Duodenal mucosa (tissue), 2 donors: ENCODE data around the gene MDK.

Experiments
- H3K27ac ChIP-seq: one replicate; pipeline ENCODE4 v1.7.0; 2013; ENCODE audit warnings: low read depth, low read length
- H3K27me3 ChIP-seq, 2 donors: one replicate each; pipeline ENCODE4 v1.7.0; 2013; ENCODE audit warnings: low read length in 2 of 2, control low read depth in 1 of 2; ENCODE audit not compliant: insufficient read depth in 2 of 2, control insufficient read depth in 1 of 2
- H3K36me3 ChIP-seq, 2 donors: one replicate each; pipeline ENCODE4 v1.7.0; 2013; ENCODE audit warnings: low read length in 2 of 2, control low read depth in 1 of 2; ENCODE audit not compliant: insufficient read depth in 2 of 2, control insufficient read depth in 1 of 2
- H3K4me1 ChIP-seq, 2 donors: one replicate each; pipeline ENCODE4 v1.7.0; 2013; ENCODE audit warnings: low read length in 2 of 2, control low read depth in 1 of 2; ENCODE audit not compliant: insufficient read depth in 2 of 2, control insufficient read depth in 1 of 2
- H3K4me3 ChIP-seq, 2 donors: one replicate each; pipeline ENCODE4 v1.7.0; 2013; ENCODE audit warnings: low read length in 2 of 2, low read depth in 1 of 2
- H3K9ac ChIP-seq, 2 donors: one replicate each; pipeline ENCODE4 v1.7.0; 2013; ENCODE audit warnings: low read length in 2 of 2, low read depth in 1 of 2
- H3K9me3 ChIP-seq, 2 donors: one replicate each; pipeline ENCODE4 v1.7.0; 2013; ENCODE audit warnings: low read length in 2 of 2, control low read depth in 1 of 2; ENCODE audit not compliant: control insufficient read depth in 1 of 2

The MDK gene

DNA sequence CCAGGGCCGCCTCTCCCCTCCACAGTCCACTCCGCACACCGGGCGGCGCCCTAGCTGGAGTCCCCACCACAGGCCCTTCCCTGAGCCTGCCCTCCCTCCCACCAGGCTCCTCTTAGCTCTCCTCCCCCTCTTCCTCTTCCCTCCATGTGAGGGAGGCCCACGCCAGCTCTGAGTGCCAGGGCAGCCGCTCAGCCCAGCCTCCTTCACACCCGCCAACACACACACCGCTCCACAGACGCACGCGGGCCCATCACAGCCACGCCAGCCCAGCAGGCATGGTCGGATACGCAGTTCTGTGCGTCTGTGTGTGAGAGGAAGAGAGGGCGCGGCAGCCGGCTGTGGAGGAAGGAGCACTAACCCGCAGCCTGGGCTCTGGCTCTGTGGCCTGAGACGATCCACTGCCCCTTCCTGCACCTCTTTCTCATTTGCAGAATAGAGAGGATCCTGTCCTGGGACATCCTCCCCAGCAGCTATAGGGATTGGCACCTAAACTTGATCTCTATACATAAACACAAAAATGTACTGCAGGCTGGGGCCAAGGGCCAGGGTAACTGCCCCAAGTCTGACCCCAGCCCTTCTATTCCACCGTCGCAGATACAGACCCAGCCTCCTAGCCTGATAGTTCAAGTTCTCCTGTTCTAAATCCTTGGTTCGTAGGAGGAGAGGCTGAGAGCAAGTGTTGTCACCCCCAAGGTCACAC lies 6.6 kb downstream of the MDK start:
- peaks cover 37 to 44% of the 10 kb centered on the region in 2 donors for H3K27me3 ChIP-seq
- no peak overlapping the region for H3K4me3 ChIP-seq
- no peak overlapping the region for H3K9ac ChIP-seq
- peaks cover 48 to 51% of the 10 kb centered on the region in 2 donors for H3K4me1 ChIP-seq
- no peaks in the 10 kb centered on the region for H3K36me3 ChIP-seq
- H3K9me3 ChIP-seq: no peaks in the 10 kb centered on the region
- H3K27ac ChIP-seq: no peak overlapping the region

DNA sequence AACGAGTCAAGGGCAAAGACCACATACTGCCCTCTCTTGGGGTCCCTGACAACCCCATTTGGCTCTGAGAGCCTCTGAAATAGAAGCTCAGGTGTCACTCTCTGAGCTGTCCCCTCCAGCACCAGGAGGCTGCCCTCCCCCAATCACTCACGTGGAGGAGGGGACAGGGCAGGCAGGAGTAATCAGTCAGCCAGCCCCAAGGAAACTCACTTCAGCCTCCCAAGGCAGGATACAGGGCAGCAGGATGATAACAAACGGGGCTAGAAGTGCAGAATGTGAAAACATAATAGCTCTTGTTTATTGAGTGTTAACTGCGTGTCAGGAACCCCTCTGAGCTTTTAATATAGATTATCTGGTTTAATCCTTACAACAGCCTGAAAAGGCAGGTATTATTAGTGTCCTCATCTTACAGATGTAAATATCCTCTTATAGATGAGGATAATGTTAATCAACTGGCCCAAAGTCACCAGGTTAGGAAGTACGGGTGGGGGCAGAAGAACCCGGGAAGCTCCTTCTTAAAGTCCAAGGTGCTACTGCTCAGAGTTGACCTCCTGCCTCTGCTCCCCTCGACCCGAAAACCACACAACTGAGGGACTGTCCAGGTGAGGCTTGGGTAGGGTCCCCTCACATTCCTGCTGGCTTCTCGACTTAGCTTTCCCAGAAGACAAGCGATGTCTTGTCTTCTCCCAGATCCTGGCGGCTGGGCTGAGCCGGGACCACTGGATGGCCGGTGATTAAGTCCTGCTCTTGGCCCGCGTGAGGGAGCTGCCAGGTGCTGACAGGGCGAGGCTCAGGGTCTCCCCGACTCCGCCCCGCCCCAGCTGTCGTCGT lies 7.4 kb downstream of the MDK start:
- Histone ChIP-seq H3K27ac (no peak overlapping the region), H3K4me3 (no peak overlapping the region), H3K4me1 (peaks cover 41 to 46% of the 10 kb centered on the region in 2 donors), H3K27me3 (peaks cover 37 to 44% of the 10 kb centered on the region in 2 donors), H3K9me3 (no peaks in the 10 kb centered on the region), H3K9ac (no peak overlapping the region), H3K36me3 (no peaks in the 10 kb centered on the region)

DNA sequence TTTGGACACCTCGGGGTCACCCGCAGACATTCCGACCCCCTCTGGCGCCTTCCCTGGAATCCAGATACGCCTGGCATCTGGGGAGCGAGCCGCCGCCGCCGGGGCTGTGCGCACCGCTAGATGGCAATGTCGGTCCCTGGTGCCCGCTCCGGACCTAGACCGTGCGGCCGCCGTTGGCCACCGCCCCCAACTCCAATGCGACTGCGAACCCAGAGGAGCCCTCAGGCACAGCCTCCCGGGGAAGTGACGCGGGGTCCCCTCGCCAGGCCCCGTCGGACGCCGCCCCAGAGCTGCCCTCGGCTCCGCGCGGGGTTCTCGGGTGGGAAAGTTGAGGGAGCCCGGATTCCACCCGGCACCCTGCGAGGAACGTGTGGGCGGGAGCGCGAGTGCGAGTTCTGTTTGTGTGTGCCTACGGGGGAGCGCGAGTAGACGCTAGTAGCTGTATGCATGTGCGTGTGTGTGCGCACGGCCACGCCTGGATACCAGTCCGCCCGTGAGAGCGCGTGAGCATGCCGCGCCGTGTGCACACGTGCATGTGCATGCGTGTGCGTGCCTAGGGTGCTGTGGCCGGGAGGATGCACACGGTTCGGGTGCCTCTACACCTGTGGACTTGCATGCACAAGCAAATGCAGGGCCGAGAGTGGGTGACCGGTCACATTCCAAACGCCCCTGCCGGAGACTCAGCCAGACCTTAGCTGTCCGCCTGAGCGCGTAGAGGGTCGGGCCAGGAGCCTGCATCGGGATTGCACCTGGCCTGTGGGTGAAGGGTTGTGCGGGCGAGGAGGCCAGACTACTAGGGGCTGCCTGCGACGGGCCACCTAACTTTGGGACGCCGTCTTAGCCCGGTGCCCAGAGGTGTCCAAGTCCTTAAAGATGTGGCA lies 8.2 kb downstream of the MDK start:
- H3K9me3 ChIP-seq: no peaks in the 10 kb centered on the region
- H3K4me1 ChIP-seq: peaks cover 34 to 38% of the 10 kb centered on the region in 2 donors
- peak overlapping the region in 1 of 2 donors; percentile 38 for H3K9ac ChIP-seq
- H3K4me3 ChIP-seq: peak overlapping the region; percentile 48 to 75
- H3K27me3 ChIP-seq: peaks cover 37 to 44% of the 10 kb centered on the region in 2 donors
- H3K36me3 ChIP-seq: no peaks in the 10 kb centered on the region
- no peak overlapping the region for H3K27ac ChIP-seq

DNA sequence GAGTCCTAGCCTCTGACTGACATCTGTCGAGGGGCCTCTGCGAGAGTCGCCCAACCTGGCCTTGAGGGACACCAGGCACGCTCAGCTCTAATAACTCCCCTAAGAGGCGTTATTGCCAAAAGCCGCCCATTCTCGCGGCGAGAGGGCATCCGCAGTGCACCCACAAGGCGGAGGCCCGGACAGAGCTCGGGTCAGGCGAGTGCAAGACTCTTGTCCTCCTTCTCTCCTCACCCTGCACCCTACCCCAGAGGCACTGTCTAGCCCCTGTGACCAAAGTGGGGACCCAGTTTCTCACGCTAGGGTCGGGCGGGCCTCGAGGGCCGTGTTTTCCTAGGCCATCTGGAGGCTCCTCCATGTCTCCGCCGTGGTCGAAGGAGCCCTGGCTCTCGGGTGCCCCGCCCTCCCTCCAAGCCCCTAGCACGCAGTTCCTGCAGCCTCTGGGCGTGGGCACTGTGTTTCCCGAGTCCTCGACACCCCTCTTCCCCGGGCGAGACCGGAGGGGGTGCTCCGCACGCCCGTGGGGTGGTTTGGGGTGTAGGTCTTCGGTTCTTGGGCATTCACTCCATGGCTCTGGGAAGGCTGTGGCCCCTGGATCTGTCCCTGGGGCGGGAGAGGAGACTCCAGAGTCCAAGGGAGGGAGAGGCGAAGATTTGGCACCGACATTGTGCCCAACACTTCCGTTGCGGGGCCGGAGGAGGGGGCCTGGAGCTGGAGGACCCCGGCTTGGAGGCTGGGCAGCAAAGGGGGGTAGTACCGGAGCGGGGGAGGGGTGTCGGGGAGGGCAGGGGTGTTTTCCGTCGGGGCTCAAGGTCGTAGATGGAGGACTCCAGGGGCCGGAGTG lies 9.1 kb downstream of the MDK start:
- H3K27me3 ChIP-seq: peaks cover 37 to 40% of the 10 kb centered on the region in 2 donors
- peak overlapping the region; percentile 48 to 75 for H3K4me3 ChIP-seq

DNA sequence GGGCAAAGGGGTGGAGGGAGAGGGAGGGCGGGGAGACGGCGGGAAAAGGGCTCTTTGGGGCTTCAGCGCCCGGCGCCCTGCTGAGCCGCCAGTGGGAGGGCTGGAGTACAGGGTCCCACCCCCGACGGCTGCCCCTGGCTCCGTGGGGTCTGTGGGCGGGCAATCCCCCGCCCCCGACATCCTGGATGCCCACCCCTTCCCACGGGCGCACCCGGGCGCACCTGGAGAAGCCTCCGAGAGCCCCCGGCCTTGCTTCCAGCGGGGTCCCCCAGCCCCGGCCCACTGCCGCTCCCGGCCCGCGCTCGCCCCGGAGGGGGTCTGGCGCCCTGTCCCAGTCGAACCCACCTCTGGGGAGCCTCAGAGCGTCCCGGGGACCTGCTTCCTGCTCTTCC lies 9.7 kb downstream of the MDK start:
- peaks cover 0 to 3% of the 10 kb centered on the region in 2 donors for H3K36me3 ChIP-seq
- peak overlapping the region in 1 of 2 donors; percentile 40 for H3K4me3 ChIP-seq
- no peak overlapping the region for H3K27ac ChIP-seq
- peaks cover 30 to 34% of the 10 kb centered on the region in 2 donors for H3K4me1 ChIP-seq
- no peaks in the 10 kb centered on the region for H3K9me3 ChIP-seq
- H3K27me3 ChIP-seq: peaks cover 37 to 38% of the 10 kb centered on the region in 2 donors
- H3K9ac ChIP-seq: no peak overlapping the region

More for the DNA sequence above, 9.1 kb downstream of the MDK start:
- Histone ChIP-seq H3K9me3 (no peaks in the 10 kb centered on the region), H3K9ac (no peak overlapping the region), H3K36me3 (no peaks in the 10 kb centered on the region), H3K4me1 (peaks cover 30 to 34% of the 10 kb centered on the region in 2 donors), H3K27ac (no peak overlapping the region)

DNA sequence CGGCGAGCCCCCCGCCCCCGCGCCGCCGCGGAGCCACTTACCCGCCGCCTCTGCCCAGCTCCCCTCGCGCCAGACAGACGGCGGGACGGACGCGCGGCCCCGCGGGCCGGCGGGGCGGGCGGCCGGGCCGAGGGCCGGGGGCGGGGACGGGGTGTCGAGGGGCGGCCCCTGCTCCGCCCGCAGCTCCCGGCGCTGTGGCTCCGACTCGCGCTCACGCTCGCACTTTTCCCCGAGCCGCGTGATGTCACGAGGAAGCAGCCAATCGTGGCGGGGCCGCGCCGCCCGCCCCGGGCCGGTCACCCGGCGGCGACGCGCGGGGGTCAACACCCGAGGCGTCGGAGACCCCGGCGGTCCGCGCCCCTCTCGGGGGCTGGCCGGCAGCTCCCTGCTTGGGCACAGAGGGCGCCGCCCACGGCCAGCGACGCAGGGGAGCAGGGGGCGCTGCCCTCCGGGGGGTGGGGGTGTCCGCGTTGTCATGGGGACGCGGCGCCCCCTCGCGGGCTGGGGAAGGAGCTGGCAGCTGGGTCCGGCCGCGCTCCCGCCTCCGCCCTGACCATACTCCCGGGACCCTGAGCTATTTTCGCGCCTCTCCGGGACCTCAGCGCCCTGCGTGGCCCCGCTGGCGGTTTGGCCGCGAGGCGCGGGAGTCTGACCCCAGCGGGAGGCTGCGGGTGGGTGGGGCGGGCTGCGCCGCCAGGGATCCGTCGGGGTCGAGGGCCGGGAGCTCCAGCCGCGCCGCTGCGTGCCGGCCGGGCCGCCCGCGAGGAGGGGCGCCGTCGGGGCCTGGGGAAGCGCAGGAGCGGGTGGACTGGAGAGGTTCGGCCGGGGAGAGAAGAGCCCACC lies 10.3 kb downstream of the MDK start, which contains the start of gene CHRM4:
Gene CHRM4 (minus strand): TSS at position 199 of the 843 bp plus-strand sequence. CDS start 5,219 bp downstream, outside the sequence.
- Histone ChIP-seq H3K36me3 (peaks cover 6 to 7% of the 10 kb centered on the region in 2 donors), H3K9me3 (no peaks in the 10 kb centered on the region), H3K4me1 (peaks cover 30 to 34% of the 10 kb centered on the region in 2 donors), H3K27me3 (peaks cover 35 to 37% of the 10 kb centered on the region in 2 donors), H3K9ac (no peak within 1 kb of the TSS), H3K4me3 (peak within 1 kb of the TSS; percentile 62 to 75), H3K27ac (no peak within 1 kb of the TSS)

DNA sequence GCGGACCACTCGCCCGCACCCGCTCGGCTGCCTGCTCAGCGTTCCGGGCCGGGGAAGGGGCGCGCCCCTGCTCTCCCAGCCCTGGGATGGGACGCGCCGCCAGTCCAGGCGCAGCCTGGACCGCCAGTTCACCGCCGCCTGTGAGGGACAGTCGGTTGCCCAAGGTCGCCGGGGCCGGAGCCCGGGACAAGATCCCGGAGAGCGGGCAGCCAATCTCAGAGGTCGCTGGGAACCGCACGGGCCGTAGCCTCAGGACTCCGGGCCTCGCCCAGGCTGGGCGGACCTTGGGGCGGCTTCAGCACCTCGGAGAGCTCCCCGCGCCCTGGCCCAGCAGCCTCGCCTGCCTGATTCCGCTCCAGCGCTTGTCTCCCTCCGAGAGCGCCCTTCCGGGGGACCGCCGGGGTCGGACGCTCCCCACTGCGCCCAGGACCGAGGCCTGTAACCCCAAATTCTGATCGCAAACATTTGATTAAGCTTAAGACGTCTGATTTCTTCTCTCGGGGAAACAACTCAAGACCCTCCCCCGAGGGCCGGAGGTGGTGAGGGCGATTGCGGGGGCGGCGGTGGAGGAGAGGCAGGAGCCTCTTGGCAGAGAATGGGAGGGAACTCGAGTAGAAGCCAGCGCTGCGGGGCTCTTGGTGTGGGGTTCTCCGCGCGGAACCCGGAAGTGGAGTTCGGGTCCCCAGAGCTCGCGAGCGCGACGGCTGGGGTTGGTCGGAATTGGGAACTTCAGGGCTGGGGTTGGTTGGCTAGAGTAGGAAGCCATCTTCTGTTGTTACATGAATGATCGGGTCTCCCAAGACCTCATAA lies 11.2 kb downstream of the MDK start:
- Histone ChIP-seq H3K4me1 (peaks cover 30 to 34% of the 10 kb centered on the region in 2 donors), H3K9me3 (no peaks in the 10 kb centered on the region), H3K27me3 (peaks cover 30 to 33% of the 10 kb centered on the region in 2 donors), H3K27ac (no peak overlapping the region), H3K9ac (no peak overlapping the region), H3K36me3 (peaks cover 13 to 15% of the 10 kb centered on the region in 2 donors), H3K4me3 (peak overlapping the region; percentile 58 to 62)

DNA sequence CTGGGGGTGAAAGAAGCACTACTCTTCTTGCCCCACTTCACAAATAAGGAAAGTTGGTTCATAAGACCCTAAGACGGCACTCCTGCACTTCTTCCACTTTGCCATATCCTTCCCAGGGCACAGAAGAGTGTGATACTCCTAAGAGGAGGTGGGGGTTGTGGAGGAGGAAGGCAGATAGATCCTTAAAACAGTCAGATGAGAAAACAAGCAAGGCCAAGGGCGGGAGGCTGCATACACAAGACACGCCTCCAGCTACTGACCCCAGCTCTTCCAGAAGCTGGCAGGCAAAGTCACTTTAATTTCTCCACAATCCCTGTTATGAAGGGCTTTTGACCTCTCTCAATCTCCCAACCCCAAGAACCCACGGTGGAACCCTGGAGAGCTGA lies 11.8 kb downstream of the MDK start:
- Histone ChIP-seq H3K4me1 (peaks cover 26 to 30% of the 10 kb centered on the region in 2 donors), H3K27me3 (peaks cover 26 to 31% of the 10 kb centered on the region in 2 donors), H3K27ac (no peak overlapping the region), H3K4me3 (peak overlapping the region; percentile 58 to 62), H3K9ac (no peak overlapping the region), H3K9me3 (no peaks in the 10 kb centered on the region), H3K36me3 (peaks cover 17 to 21% of the 10 kb centered on the region in 2 donors)
